HAP-1 (cell line): Measurements from ENCODE around the gene COL21A1.

ENCODE experiments used
- DNase-seq, 2 experiments: peaks; one replicate each; pipeline ENCODE4 v3.0.0-alpha.2; 2016 to 2020; ENCODE audit warnings: low spot score in 2 of 2
- H3K27me3 ChIP-seq: fragments of 250-450 bp; sonication (Bioruptor Pico); 2 replicates; pipeline ENCODE4 v1.5.1; 2020; ENCODE audit warnings: low read depth, mild to moderate bottlenecking, moderate library complexity
- H3K36me3 ChIP-seq: fragments of 250-450 bp; sonication (Bioruptor Pico); replicated peaks from 2 replicates; pipeline ENCODE4 v1.5.1; 2020; ENCODE audit warnings: mild to moderate bottlenecking
- H3K4me1 ChIP-seq: fragments of 250-450 bp; sonication (Bioruptor Pico); 2 replicates; pipeline ENCODE4 v1.5.1; 2020; ENCODE audit warnings: mild to moderate bottlenecking
- H3K4me3 ChIP-seq: fragments of 250-450 bp; sonication (Bioruptor Pico); 2 replicates; pipeline ENCODE4 v1.5.1; 2020; ENCODE audit warnings: mild to moderate bottlenecking, moderate library complexity
- H3K9me3 ChIP-seq: fragments of 250-450 bp; sonication (Bioruptor Pico); 2 replicates; pipeline ENCODE4 v1.5.1; 2020; ENCODE audit warnings: mild to moderate bottlenecking, moderate library complexity
- in situ Hi-C: fragments of 300-500 bp; cut with MboI; formaldehyde crosslinking; loops from 3 replicates; pipeline ENCODE4 v1.14.3; 2020; ENCODE audit warnings: low sequenced_read_pairs, inconsistent platforms, mixed read lengths

COL21A1 gene

GRCh38 chr6:56154076-56154475 lies 93.3 kb downstream of the COL21A1 start:
- no peaks in the 10 kb centered on the region; the same call in 1 of the 2 replicates for H3K27me3 ChIP-seq
- H3K9me3 ChIP-seq = no peaks in the 10 kb centered on the region
- DNase-seq = no peak
- H3K4me3 ChIP-seq = no peak overlapping the region
- no peaks in the 10 kb centered on the region for H3K4me1 ChIP-seq
- H3K36me3 ChIP-seq = no peaks in the 10 kb centered on the region
- in situ Hi-C loops = no loop called here

DNA sequence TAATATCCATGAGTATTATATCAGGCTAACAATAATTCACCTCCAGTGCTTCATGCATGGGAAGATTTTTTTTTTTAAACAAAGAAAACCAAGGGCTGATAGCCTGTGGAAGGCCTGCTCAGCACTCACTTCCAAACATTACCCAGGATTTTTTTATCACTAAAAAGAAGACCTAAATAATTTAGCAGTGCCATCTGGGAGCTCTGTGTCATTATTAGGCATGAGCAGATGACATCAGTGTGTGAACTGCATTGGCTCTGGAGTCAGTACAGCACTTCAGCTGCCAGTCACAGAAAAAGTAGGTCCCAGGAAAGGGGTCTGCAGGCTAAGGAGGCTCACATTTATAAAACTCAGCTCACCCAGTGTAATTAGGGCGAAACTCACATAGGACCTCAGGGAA lies 94.8 kb downstream of the COL21A1 start:
- no peak for DNase-seq
- Histone ChIP-seq H3K4me1 (no peaks in the 10 kb centered on the region), H3K27me3 (peaks cover 3% of the 10 kb centered on the region; the same call in 1 of the 2 replicates), H3K9me3 (no peaks in the 10 kb centered on the region), H3K36me3 (no peaks in the 10 kb centered on the region), H3K4me3 (no peak overlapping the region)
- in situ Hi-C loops = no loop called here

DNA sequence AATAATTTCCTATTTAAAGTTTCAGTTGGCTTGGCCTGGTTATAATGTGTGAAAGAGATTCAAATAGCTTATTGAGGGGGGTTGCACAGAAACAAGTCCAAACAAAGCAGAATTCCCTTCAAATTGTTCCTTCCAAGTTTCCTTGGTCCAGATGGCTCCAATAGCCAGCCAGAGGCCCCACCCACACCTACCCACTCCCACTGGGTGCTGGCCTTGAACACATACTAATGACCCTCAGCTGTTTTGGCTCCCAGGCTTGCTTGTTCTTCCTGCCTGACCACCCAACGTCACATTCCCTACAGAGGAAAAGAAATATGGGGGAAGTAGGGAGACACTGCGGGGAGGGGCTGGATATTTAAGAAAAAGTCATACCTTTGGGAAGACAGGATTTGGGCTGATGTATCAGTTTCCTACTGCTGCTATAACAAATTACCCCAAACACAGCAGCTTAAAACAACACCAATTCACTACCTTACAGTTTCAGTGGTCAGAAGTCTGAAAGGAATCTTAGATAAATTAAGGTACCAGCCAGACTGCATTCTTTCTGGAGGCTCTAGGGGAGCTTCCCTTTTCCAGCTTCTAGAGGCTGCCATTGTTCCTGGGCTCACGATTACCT lies 95.7 kb downstream of the COL21A1 start:
- no peaks in the 10 kb centered on the region for H3K4me1 ChIP-seq
- H3K4me3 ChIP-seq = no peak overlapping the region
- H3K9me3 ChIP-seq = no peaks in the 10 kb centered on the region
- H3K27me3 ChIP-seq = peaks cover 3% of the 10 kb centered on the region; the same call in 1 of the 2 replicates
- no peaks in the 10 kb centered on the region for H3K36me3 ChIP-seq
- DNase-seq = peak in 1 of 2 experiments; percentile 35
- in situ Hi-C loops = no loop called here

- no peaks in the 10 kb centered on the region for H3K4me1 ChIP-seq
These were observed 98.7 kb downstream of the COL21A1 start for GRCh38 chr6:56148488-56149186.

GRCh38 chr6:56147766-56148165 lies 99.6 kb downstream of the COL21A1 start:
- in situ Hi-C loops = no loop called here

More at GRCh38 chr6:56148488-56149186, 98.7 kb downstream of the COL21A1 start:
- in situ Hi-C loops = no loop called here
- Histone ChIP-seq H3K4me3 (no peak overlapping the region), H3K9me3 (no peaks in the 10 kb centered on the region), H3K27me3 (peaks cover 3% of the 10 kb centered on the region; the same call in 1 of the 2 replicates), H3K36me3 (no peaks in the 10 kb centered on the region)
- DNase-seq = no peak

DNA sequence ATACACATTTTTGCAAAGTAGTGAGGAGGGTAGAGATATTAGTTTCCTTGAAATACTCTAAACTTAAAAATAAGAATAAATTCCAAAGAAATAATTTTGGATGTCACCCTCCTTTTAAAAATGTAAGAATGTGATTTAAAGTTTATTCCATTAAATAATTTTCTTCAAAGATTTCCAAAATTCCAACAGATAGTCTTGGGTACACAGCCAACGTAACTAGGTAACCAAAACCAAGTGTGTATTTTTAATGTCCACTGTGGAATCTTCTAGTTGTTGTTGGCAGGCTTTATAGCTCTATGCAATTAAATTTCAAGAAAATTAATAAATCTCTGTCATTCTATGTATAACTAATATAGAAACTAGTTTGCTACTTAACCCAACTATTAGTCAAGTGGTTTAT lies 101.3 kb downstream of the COL21A1 start:
- H3K9me3 ChIP-seq = no peaks in the 10 kb centered on the region
- peaks cover 3% of the 10 kb centered on the region; the same call in 1 of the 2 replicates for H3K27me3 ChIP-seq
- no peaks in the 10 kb centered on the region for H3K36me3 ChIP-seq
- DNase-seq = no peak
- no peak overlapping the region for H3K4me3 ChIP-seq
- H3K4me1 ChIP-seq = no peaks in the 10 kb centered on the region
- in situ Hi-C loops = no loop called here

More at GRCh38 chr6:56147766-56148165, 99.6 kb downstream of the COL21A1 start:
- Histone ChIP-seq H3K9me3 (no peaks in the 10 kb centered on the region), H3K4me3 (no peak overlapping the region), H3K27me3 (peaks cover 3% of the 10 kb centered on the region; the same call in 1 of the 2 replicates), H3K36me3 (no peaks in the 10 kb centered on the region), H3K4me1 (no peaks in the 10 kb centered on the region)
- DNase-seq = no peak

DNA sequence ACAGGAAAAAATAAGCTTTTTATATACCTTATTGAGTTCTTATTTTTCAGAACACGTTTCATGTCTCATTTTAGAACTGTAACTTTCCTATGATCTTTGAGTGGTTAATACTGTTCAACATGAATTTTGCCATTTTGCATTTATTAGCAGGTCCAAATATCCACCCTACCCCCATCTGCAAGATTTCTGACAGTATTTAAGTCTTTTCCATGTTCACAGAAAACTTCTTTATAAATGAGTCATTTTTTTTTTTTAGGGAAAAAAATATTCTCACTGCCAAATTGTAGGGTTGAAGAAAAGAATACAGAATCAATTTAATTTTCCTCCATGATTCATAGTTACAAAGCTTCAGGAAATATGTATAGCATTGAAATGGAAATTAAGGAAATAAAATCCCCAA lies 101.8 kb downstream of the COL21A1 start:
- H3K36me3 ChIP-seq = no peaks in the 10 kb centered on the region
- DNase-seq = no peak
- H3K4me3 ChIP-seq = no peak overlapping the region
- no peaks in the 10 kb centered on the region for H3K9me3 ChIP-seq
- peaks cover 3% of the 10 kb centered on the region; the same call in 1 of the 2 replicates for H3K27me3 ChIP-seq
- H3K4me1 ChIP-seq = no peaks in the 10 kb centered on the region
- in situ Hi-C loops = no loop called here

- in situ Hi-C loops = no loop called here
- H3K9me3 ChIP-seq = no peaks in the 10 kb centered on the region
- no peaks in the 10 kb centered on the region for H3K36me3 ChIP-seq
- H3K27me3 ChIP-seq = peaks cover 3% of the 10 kb centered on the region; the same call in 1 of the 2 replicates
- H3K4me3 ChIP-seq = no peak overlapping the region
- H3K4me1 ChIP-seq = no peaks in the 10 kb centered on the region
- no peak for DNase-seq
These were observed 102.6 kb downstream of the COL21A1 start for GRCh38 chr6:56144538-56145324.

DNA sequence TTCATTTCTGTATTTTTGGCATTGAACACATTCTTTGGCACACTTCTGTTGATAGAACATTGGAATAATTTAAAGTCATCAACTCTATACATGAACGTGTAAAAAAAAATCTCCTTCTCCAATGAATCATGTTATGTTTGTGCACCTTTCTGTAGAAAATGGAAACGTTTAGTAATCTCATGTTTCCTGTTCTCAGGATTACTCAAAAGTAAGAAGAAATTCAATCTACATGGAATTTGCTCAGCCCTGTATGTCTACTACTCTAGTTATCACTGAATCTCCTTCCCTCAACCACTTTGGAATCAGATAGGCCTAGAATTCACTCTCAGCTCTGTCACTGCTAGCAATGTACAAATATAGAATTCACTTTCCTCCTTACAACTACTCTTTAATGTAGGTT lies 103.6 kb downstream of the COL21A1 start:
- Histone ChIP-seq H3K4me1 (no peaks in the 10 kb centered on the region), H3K9me3 (no peaks in the 10 kb centered on the region), H3K4me3 (no peak overlapping the region), H3K27me3 (peaks cover 1% of the 10 kb centered on the region; the same call in 1 of the 2 replicates), H3K36me3 (no peaks in the 10 kb centered on the region)
- no peak for DNase-seq
- in situ Hi-C loops = no loop called here

DNA sequence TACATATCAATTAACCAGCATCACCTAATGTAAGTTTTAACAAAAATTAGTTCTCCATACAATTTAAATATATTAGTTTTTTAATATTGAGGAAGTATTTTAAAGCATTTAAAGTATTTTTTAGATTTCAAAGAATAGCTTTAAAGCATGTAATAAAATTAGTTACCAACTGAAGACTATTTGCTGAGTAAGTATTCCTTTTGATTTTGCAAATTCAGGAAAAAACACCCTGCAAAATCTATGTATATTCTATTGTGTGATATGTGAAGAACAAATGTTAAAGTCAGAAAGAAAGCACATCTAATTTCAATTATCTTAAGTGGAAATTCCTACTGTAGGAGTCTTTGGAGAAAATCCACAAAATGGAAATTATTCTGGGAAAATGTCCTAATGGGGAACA lies 107.3 kb downstream of the COL21A1 start:
- H3K4me3 ChIP-seq = no peak overlapping the region
- in situ Hi-C loops = no loop called here
- no peaks in the 10 kb centered on the region for H3K36me3 ChIP-seq
- H3K4me1 ChIP-seq = no peaks in the 10 kb centered on the region
- no peaks in the 10 kb centered on the region for H3K9me3 ChIP-seq
- no peaks in the 10 kb centered on the region for H3K27me3 ChIP-seq
- no peak for DNase-seq

DNA sequence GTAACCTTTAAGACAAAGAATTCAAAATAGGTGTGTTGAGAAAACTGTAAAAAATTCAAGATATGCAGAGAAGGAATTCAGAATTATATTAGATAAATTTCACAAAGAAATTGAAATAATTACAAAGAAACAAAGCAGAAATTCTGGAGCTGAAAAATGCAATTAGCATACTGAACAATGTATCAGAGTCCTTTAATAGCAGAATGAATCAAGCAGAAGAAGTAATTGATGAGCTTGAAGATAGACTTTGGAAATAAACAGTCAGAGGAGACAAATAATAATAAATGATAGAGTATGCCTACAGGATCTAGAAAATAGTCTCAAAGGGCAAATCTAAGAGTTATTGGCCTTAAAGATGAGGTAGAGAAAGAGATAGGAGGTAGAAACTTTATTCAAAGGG lies 131.7 kb downstream of the COL21A1 start:
- no peaks in the 10 kb centered on the region for H3K36me3 ChIP-seq
- H3K4me1 ChIP-seq = no peaks in the 10 kb centered on the region
- no peak for DNase-seq
- H3K9me3 ChIP-seq = peaks cover 2% of the 10 kb centered on the region; the same call in 1 of the 2 replicates
- H3K27me3 ChIP-seq = no peaks in the 10 kb centered on the region
- in situ Hi-C loops = no loop called here
- H3K4me3 ChIP-seq = no peak overlapping the region

DNA sequence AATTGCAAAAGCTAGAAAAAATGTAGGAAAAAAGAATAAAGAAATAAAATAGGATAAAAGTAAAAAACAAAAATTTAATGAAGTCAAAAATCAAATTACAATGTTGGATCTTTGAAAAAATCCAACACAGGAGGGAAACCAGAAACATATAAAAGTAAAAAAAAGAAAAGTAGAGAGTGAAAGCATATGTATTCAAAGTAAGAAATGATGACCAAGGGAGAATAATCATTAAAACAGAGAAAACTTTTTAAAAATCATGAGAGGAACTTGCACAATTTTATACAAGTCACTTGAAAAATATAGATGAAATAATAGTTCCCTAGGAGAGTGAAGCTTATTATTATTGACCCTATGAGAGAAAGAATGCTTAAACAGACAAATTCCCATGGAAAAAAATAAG lies 138.2 kb downstream of the COL21A1 start:
- in situ Hi-C loops = no loop called here
- Histone ChIP-seq H3K27me3 (peaks cover 3% of the 10 kb centered on the region; the same call in 1 of the 2 replicates), H3K4me1 (no peaks in the 10 kb centered on the region), H3K4me3 (no peak overlapping the region), H3K36me3 (no peaks in the 10 kb centered on the region), H3K9me3 (no peaks in the 10 kb centered on the region; the same call in 1 of the 2 replicates)
- DNase-seq = no peak

- no peaks in the 10 kb centered on the region for H3K4me1 ChIP-seq
- no peaks in the 10 kb centered on the region for H3K36me3 ChIP-seq
- peaks cover 3% of the 10 kb centered on the region; the same call in 1 of the 2 replicates for H3K27me3 ChIP-seq
- in situ Hi-C loops = no loop called here
- H3K4me3 ChIP-seq = no peak overlapping the region
- DNase-seq = no peak
- no peaks in the 10 kb centered on the region for H3K9me3 ChIP-seq
These were observed 141.1 kb downstream of the COL21A1 start for GRCh38 chr6:56106231-56106630.
